H9 (cell line): ENCODE data around the gene AATF. TPM values are rescaled to one million over a fixed set of nuclear protein-coding genes. Genes with fewer than 3 reads are reported as not detected.

Experiments used
- DNase-seq: peaks from one replicate; pipeline ENCODE4 v3.0.0-alpha.2; 2017
- H2AFZ ChIP-seq: one replicate; pipeline ENCODE4 v1.6.1; 2013; ENCODE audit warnings: mild to moderate bottlenecking, low read length, control low read depth, moderate library complexity
- H2AK5ac ChIP-seq: 2 replicates; pipeline ENCODE4 v1.6.1; 2013; ENCODE audit warnings: low read length, control low read depth, mixed read lengths; ENCODE audit not compliant: insufficient read length
- H2BK120ac ChIP-seq: one replicate; pipeline ENCODE4 v1.6.1; 2013; ENCODE audit warnings: low read depth, mild to moderate bottlenecking, low read length, control low read depth, inconsistent platforms; ENCODE audit not compliant: poor library complexity, severe bottlenecking
- H2BK12ac ChIP-seq: 2 replicates; pipeline ENCODE4 v1.6.1; 2013; ENCODE audit warnings: low read length, control low read depth, mixed read lengths, low read depth; ENCODE audit not compliant: insufficient read length
- H2BK15ac ChIP-seq: 2 replicates; pipeline ENCODE4 v1.6.1; 2013; ENCODE audit warnings: low read depth, low read length, control low read depth
- H2BK20ac ChIP-seq: one replicate; pipeline ENCODE4 v1.6.1; 2013; ENCODE audit warnings: low read depth, mild to moderate bottlenecking, low read length, control low read depth, inconsistent platforms; ENCODE audit not compliant: poor library complexity, severe bottlenecking
- H2BK5ac ChIP-seq: 2 replicates; pipeline ENCODE4 v1.6.1; 2013; ENCODE audit warnings: low read length, control low read depth, mixed read lengths; ENCODE audit not compliant: insufficient read length
- H3K14ac ChIP-seq: 2 replicates; pipeline ENCODE4 v1.6.1; 2013; ENCODE audit warnings: low read length, control low read depth; ENCODE audit not compliant: insufficient read depth
- H3K18ac ChIP-seq: 2 replicates; pipeline ENCODE4 v1.6.1; 2013; ENCODE audit warnings: low read depth, mild to moderate bottlenecking, mixed read lengths, low read length, control low read depth; ENCODE audit not compliant: insufficient read length
- H3K23ac ChIP-seq: 2 replicates; pipeline ENCODE4 v1.6.1; 2013; ENCODE audit warnings: low read length, control low read depth, mixed read lengths, low read depth; ENCODE audit not compliant: insufficient read length
- H3K23me2 ChIP-seq: 2 replicates; pipeline ENCODE4 v1.6.1; 2013; ENCODE audit warnings: low read depth, mild to moderate bottlenecking, mixed read lengths, low read length, control low read depth; ENCODE audit not compliant: insufficient read length, poor library complexity, severe bottlenecking
- H3K27ac ChIP-seq: 2 replicates; pipeline ENCODE4 v1.5.1; 2013; ENCODE audit warnings: low read length, control low read depth, mixed read lengths, low read depth; ENCODE audit not compliant: insufficient read length
- H3K27me3 ChIP-seq: 2 replicates; pipeline ENCODE4 v1.6.1; 2013; ENCODE audit warnings: low read length, control low read depth, inconsistent platforms; ENCODE audit not compliant: insufficient read depth
- H3K4ac ChIP-seq: 2 replicates; pipeline ENCODE4 v1.6.1; 2013; ENCODE audit warnings: low read depth, mild to moderate bottlenecking, control low read depth, inconsistent platforms, low read length, moderate library complexity
- H3K4me1 ChIP-seq: 2 replicates; pipeline ENCODE4 v1.6.1; 2013; ENCODE audit warnings: low read length, control low read depth, inconsistent platforms; ENCODE audit not compliant: insufficient read depth
- H3K4me2 ChIP-seq: 2 replicates; pipeline ENCODE4 v1.6.1; 2013; ENCODE audit warnings: low read length, control low read depth, mixed read lengths; ENCODE audit not compliant: insufficient read length, insufficient read depth
- H3K56ac ChIP-seq: 2 replicates; pipeline ENCODE4 v1.6.1; 2013; ENCODE audit warnings: low read depth, mild to moderate bottlenecking, mixed read lengths, low read length, control low read depth; ENCODE audit not compliant: insufficient read length
- H3K79me1 ChIP-seq: 2 replicates; pipeline ENCODE4 v1.6.1; 2013; ENCODE audit warnings: low read depth, mild to moderate bottlenecking, moderate library complexity, low read length, control low read depth, inconsistent platforms; ENCODE audit not compliant: insufficient read depth, poor library complexity, severe bottlenecking
- H3K79me2 ChIP-seq: 2 replicates; pipeline ENCODE4 v1.6.1; 2013; ENCODE audit warnings: low read length, control low read depth, inconsistent platforms; ENCODE audit not compliant: insufficient read depth
- H3K9ac ChIP-seq: 2 replicates; pipeline ENCODE4 v1.6.1; 2013; ENCODE audit warnings: low read length, control low read depth, mixed read lengths; ENCODE audit not compliant: insufficient read length; ENCODE audit errors: extremely low read depth
- H3K9me3 ChIP-seq: one replicate; pipeline ENCODE4 v1.6.1; 2013; ENCODE audit warnings: low read depth, low read length, inconsistent platforms; ENCODE audit not compliant: control insufficient read depth
- H3T11ph ChIP-seq: one replicate; pipeline ENCODE4 v1.6.1; 2013; ENCODE audit warnings: mild to moderate bottlenecking, low read length, control low read depth, inconsistent platforms
- H4K20me1 ChIP-seq: one replicate; pipeline ENCODE4 v1.6.1; 2013; ENCODE audit not compliant: control insufficient read depth, insufficient read length, insufficient read depth
- H4K5ac ChIP-seq: 2 replicates; pipeline ENCODE4 v1.6.1; 2013; ENCODE audit warnings: low read depth, mild to moderate bottlenecking, mixed read lengths, low read length, control low read depth; ENCODE audit not compliant: insufficient read length
- H4K8ac ChIP-seq: replicated peaks from 2 replicates; pipeline ENCODE4 v1.6.1; 2013; ENCODE audit warnings: low read length, control low read depth, mixed read lengths, low read depth; ENCODE audit not compliant: insufficient read length
- H4K91ac ChIP-seq: 2 replicates; pipeline ENCODE4 v1.6.1; 2013; ENCODE audit warnings: low read depth, mild to moderate bottlenecking, moderate library complexity, mixed read lengths, low read length, control low read depth; ENCODE audit not compliant: insufficient read length
- H3K27ac Mint-ChIP-seq, 3 experiments: 2 replicates in 2 of 3; 3 replicates in 1 of 3; pipeline ENCODE4 v1.8.0; 2020 to 2021; ENCODE audit warnings: mixed read lengths in 3 of 3, mild to moderate bottlenecking in 1 of 3, moderate library complexity in 1 of 3
- H3K27me3 Mint-ChIP-seq: 2 replicates; pipeline ENCODE4 v1.8.0; 2021; ENCODE audit warnings: low read depth, mild to moderate bottlenecking, moderate library complexity, mixed read lengths
- H3K36me3 Mint-ChIP-seq, 3 experiments: 2 replicates in 2 of 3; 3 replicates in 1 of 3; pipeline ENCODE4 v1.8.0; 2020 to 2021; ENCODE audit warnings: low read depth in 3 of 3, mixed read lengths in 3 of 3; ENCODE audit not compliant: insufficient read depth in 1 of 3
- H3K4me1 Mint-ChIP-seq, 2 experiments: 2 replicates each; pipeline ENCODE4 v1.8.0; 2020; ENCODE audit warnings: mixed read lengths in 2 of 2
- H3K4me3 Mint-ChIP-seq, 2 experiments: 2 replicates in 1 of 2; 3 replicates in 1 of 2; pipeline ENCODE4 v1.8.0; 2020 to 2021; ENCODE audit warnings: mild to moderate bottlenecking in 2 of 2, mixed read lengths in 2 of 2, moderate library complexity in 1 of 2
- H3K9me3 Mint-ChIP-seq, 2 experiments: 2 replicates in 1 of 2; 3 replicates in 1 of 2; pipeline ENCODE4 v1.8.0; 2020; ENCODE audit warnings: mild to moderate bottlenecking in 2 of 2, mixed read lengths in 2 of 2, moderate library complexity in 1 of 2
- CTCF ChIP-seq: fragments of 200-600 bp; sonication (generic); conservative IDR thresholded peaks from 3 replicates; pipeline ENCODE4 v1.8.0; 2021; ENCODE audit warnings: antibody characterized with exemption, mild to moderate bottlenecking
- total RNA-seq: library from RNA; stranded (reverse); gene quantifications from 2 replicates; pipeline ENCODE4 v1.2.1, GENCODE V29; 2021

AATF gene
- total RNA-seq, 1 experiment from 2014 or later = 69.6 TPM

GRCh38 chr17:36993227-36993626 is 44.5 kb downstream of the AATF start:
- H3K79me2 ChIP-seq = no peaks in the 10 kb centered on the region

More at GRCh38 chr17:36993227-36993626, 44.5 kb downstream of the AATF start:
- DNase-seq = no peak
- H2BK120ac ChIP-seq = no peak overlapping the region
- H2BK12ac ChIP-seq = no peak overlapping the region
- Mint-ChIP-seq H3K36me3 (peaks cover 43 to 69% (median 65%) of the 10 kb centered on the region in 3 experiments), H3K4me3 (no peak overlapping the region), H3K27ac (no peak overlapping the region; a peak in 1 of 7 replicates), H3K4me1 (no peaks in the 10 kb centered on the region), H3K9me3 (peaks cover 0 to 2% of the 10 kb centered on the region in 2 experiments; a peak in 2 of 5 replicates), H3K27me3 (no peaks in the 10 kb centered on the region)
- no peak overlapping the region for H4K91ac ChIP-seq
- no peaks in the 10 kb centered on the region for H3K9me3 ChIP-seq
- no peak overlapping the region for H3K9ac ChIP-seq
- H4K5ac ChIP-seq = no peak overlapping the region
- H2BK15ac ChIP-seq = no peak overlapping the region
- H3K79me1 ChIP-seq = no peaks in the 10 kb centered on the region
- no peaks in the 10 kb centered on the region for H3K23me2 ChIP-seq
- no peak overlapping the region for H2AFZ ChIP-seq
- H3K27me3 ChIP-seq = no peaks in the 10 kb centered on the region
- TF ChIP-seq CTCF = no peak
- H3K23ac ChIP-seq = no peak overlapping the region
- H2AK5ac ChIP-seq = no peak overlapping the region
- H4K8ac ChIP-seq = no peak overlapping the region
- H3K4me2 ChIP-seq = no peak overlapping the region
- no peak overlapping the region for H3K14ac ChIP-seq
- no peak overlapping the region for H3K27ac ChIP-seq
- no peak overlapping the region for H3K56ac ChIP-seq
- H4K20me1 ChIP-seq = no peaks in the 10 kb centered on the region
- H2BK5ac ChIP-seq = no peak overlapping the region
- no peak overlapping the region for H3K18ac ChIP-seq
- H2BK20ac ChIP-seq = no peak overlapping the region
- no peaks in the 10 kb centered on the region for H3K4me1 ChIP-seq
- H3K4ac ChIP-seq = no peak overlapping the region
- H3T11ph ChIP-seq = no peak overlapping the region
